Measurements from ENCODE around the gene HS6ST2.

HS6ST2 gene

DNA sequence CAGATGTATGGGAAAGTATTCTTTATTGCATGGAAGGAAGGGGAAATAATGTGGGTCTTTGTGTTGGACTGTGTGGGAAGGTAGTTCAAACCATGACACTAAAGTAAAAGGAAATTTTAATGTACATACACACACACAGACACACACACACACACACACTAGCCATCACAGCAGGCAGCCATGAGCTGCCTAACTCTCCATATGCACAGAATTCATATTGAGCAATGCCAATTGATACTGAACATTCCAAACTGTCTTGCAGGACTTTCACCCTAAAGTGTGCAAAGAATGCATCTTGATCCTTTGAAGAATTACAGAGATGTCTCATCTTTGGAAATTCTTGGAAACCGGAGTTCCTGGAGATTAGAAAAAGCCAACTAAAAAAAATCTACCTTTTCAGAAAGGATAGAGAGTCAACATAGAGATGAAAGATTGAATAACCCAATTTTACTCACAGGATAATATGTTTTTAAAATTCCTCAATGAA lies 349.0 kb downstream of the HS6ST2 start:
- DNase-seq: no peak

DNA sequence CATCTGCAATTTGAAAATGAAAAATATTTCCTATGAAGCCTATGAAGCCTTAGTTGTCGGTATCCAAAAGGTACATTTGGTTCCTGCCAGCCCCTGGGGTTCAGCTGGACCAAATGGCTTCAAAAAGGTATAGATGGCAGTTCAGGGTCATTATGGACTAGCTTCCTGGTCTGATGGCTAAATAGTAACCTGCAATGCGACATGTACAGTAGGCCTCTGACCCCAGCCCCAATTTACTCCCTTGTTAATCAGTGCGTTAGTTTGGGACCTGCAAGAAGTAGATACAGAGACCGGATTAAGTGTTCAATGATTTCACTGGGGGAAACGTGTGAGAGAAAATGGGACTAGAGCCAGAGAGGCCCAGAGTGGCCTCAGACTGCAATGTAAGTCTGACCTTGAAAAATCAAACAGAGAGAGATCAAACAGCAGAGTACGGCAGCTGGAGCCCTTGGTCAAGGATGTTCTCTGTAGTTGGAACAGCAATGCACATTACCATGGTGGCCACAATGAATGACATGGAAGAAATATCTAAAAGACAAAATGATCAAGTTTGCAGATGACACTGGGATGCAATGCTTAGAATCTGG lies 354.6 kb downstream of the HS6ST2 start:
- no peak for DNase-seq

DNA sequence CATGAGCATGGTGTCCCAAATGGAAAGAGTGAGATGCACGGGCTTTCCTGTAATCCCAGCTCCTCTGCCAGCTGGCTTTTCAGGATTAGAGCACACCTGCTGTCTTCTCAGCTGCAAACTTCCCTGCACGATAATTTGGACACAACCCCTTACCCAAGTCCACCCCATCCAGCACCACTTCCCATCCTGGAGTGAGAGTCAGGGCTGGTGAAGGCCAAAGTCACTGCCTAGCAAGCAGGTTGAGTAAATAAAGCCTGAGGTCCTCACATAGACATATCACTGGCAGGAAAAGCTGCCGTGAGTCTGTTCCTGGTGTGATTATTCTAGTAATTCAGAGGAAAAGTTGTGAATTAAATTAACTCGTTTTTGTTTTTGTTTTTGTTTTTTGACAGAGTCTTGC lies 355.7 kb downstream of the HS6ST2 start:
- no peak for DNase-seq

DNA sequence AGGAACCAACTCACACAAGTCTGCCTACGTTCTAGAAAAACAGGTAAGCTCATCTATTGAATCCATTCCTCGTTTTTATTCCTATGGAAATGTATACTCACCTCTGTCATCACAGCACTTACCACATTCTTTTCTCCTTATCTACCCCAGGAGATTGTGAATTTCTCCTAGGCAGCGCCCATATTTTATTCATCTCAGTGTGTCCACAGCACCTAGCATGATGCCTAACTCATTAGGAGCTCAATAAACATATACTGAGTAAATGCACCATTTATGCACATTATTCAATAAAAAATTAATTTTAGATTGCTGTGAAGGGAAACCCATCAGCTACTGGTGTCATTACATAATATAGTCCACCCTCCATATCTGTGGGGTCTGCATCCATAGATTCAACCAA lies 363.4 kb downstream of the HS6ST2 start:
- DNase-seq: no peak

DNA sequence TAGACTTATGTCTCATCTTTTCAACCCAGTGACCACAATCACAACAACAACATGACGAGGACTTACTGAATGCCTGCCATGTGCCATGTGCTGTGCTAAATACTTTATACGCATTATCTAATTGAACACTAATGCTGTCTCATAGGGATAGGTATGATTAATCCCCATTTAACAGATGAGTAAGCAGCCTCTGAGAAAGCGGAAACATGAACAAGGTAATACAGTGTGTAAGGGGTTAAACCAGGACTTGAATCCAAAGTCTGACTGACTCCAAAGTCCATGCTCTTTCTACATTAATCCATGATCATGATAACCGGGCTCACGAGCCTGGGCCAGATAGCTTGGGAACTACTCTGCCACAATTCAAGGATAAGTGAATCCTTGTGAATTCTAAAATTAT lies 364.3 kb downstream of the HS6ST2 start:
- DNase-seq: no peak

DNA sequence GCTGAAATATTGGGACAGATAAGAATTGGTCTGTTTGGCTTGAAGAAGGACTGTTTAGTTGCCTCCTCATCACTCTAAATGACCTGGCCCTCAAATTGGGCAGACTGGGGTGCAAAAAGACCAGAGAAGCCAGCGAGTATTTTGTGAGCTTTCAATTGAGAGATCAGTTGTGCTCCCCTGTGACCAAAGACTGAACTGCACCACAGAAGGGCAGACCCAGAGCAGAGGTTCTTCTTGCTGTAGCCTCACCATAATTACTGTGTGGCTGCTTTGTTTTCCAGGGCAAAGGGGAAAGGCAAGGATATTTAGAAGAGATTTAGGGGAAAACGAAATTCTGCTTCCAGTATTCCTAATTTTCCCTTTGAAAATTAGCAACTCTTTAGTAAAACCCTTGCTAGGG lies 365.5 kb downstream of the HS6ST2 start:
- DNase-seq: peak in 1 of 2 donors; percentile 1

DNA sequence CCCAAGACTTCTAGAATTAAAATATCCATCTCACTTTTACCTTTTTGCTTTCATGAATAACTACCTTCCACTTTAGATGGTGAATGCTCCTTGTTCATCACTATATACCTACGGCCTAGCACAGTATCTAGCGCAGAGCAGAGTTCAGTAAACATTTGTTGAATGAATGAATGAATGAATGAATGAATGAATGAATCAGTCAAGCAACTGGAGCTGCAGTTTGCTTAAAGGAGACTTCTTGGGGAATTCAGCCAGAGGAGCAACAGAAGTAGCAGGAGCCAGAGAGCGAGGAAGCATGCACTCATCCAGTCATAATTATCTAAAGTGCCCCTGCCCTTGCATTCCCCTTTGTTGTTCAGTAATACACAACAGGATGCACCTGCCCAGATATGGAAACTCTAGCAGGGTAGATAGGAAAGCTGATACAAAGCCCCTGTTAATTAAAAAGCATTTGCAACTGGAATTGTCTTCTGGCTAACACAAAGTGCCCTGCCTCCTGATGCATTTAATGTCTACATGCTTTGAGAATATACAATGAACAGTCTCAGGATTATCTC lies 366.6 kb downstream of the HS6ST2 start:
- DNase-seq: no peak

DNA sequence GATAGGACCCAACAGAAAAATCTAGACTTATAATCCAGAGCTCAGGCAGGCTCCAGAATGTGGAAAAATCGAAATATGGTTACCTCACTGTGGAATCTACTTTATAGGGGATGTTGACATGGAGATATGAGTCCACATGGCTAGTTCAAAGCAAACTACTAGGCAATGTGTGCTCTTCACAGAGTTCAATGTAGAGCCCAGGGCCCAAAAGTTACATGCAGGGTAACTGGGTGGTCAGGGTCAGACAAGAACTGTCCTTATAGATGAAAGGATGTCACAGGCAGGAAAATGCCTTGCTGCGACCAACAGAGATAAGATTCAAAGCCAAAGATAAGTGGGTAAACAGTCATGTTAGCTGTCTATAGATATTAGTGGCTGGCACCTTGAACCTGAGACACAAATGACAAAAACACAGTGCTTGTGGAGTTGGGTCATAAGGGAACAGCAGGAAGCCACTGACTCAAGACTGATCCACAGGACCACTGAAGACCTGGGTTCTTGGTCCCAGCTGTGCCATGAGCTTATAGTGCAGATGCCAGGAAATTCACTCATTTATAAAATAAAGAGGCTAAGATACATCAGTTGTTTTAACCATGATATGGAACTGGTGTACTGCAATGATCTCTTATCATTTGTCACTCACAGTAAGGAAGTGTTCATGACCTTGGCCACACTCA lies 367.9 kb downstream of the HS6ST2 start:
- DNase-seq: no peak

DNA sequence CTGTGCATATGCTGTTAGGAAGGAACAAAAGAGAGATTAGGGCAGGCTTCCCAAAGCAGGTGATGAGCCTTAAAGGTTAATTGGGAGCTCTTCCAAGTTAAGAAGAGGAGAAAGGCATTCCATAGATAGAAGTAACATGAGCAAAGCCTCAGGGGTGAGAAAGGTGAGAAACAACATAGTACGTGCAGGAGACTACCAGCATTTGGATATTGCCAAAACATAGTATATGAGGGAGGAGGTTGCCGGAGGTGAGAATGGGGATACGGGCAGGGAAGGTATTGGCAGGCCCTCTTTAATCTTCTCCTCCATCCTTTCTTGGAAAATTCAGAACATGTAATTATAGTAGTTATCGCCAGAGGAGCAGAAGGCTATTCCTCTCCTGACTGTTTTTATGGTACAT lies 373.5 kb downstream of the HS6ST2 start:
- no peak for DNase-seq

DNA sequence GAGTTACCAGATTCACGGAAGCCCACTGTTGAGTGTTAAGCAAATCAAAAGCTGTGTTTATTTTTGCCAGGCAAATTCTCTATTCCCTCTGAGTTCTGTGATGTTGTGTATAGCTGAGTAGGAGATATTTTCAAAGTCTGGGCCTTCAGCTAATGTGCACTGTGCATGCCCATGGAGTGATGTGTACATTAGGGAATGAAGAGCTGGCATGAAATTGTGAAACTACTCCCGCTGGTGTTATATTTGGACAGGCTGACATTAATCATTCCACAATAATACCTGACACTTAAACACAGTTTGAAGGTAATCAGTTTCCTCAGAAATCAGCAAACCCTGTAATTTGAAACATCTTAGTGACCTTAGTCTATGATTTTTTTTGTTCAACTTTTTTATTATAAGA lies 381.5 kb downstream of the HS6ST2 start:
- DNase-seq: no peak
